ENCODE measurements around the gene RAPGEF4. TPM values are rescaled to one million over a fixed set of nuclear protein-coding genes. Genes with fewer than 3 reads are reported as not detected.

RAPGEF4 gene
- total RNA-seq, 1 experiment from 2014 or later: 1.4 TPM

DNA sequence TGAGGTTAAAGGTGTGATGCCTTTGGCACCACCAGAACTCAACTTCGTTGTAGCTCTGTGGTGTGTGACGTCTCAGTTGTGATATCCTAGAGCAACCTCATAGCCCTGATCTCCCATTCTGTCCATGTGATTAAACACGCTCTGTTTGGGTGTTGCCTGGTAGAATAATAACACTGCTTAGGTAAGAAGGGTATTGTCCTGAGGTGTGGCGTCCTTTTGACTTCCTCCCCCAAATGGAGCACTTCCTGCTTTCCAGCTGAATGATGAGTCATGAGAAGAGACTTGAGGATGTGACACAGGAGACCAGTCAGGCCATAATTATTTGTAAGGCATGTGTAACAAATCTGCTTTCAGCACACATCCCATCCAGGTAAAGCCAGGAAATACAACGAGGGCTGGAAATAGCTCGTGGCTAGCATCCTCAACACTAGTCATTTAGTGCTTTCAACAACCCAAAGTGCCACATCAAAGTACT, 100.7 kb downstream of the RAPGEF4 start:
- Mint-ChIP-seq H3K27ac (0 out of 7 replicates have a peak overlapping the region, but pooled peaks of 1 of the 3 experiments have one; percentile 32), H3K9me3 (no peaks in the 10 kb centered on the region), H3K4me3 (no peak overlapping the region), H3K36me3 (ENCODE audit: insufficient read depth in 1 of 3, low read depth in 3 of 3) (no peaks in the 10 kb centered on the region), H3K27me3 (ENCODE audit: low read depth) (no peaks in the 10 kb centered on the region), H3K4me1 (peaks cover 4 to 6% of the 10 kb centered on the region in 2 experiments; a peak in 3 of 4 replicates)
- Histone ChIP-seq H3K23me2 (ENCODE audit: insufficient read length, low read depth, low read length, poor library complexity, severe bottlenecking) (no peaks in the 10 kb centered on the region), H2BK120ac (ENCODE audit: low read depth, low read length, poor library complexity, severe bottlenecking) (no peak overlapping the region), H4K91ac (ENCODE audit: insufficient read length, low read depth, low read length) (no peak overlapping the region), H3K27me3 (ENCODE audit: insufficient read depth, low read length) (no peaks in the 10 kb centered on the region), H3K9me3 (ENCODE audit: control insufficient read depth, low read depth, low read length) (no peaks in the 10 kb centered on the region), H3K27ac (ENCODE audit: insufficient read length, low read depth, low read length) (no peak overlapping the region), H3K23ac (ENCODE audit: insufficient read length, low read depth, low read length) (no peak overlapping the region), H2BK15ac (ENCODE audit: low read depth, low read length) (no peak overlapping the region), H3K14ac (ENCODE audit: insufficient read depth, low read length) (no peak overlapping the region), H3K79me1 (ENCODE audit: insufficient read depth, low read depth, low read length, poor library complexity, severe bottlenecking) (no peaks in the 10 kb centered on the region), H3K18ac (ENCODE audit: insufficient read length, low read depth, low read length) (no peak overlapping the region), H2BK5ac (ENCODE audit: insufficient read length, low read length) (no peak overlapping the region), H3K56ac (ENCODE audit: insufficient read length, low read depth, low read length) (no peak overlapping the region), H3K79me2 (ENCODE audit: insufficient read depth, low read length) (0 out of 2 replicates have a peak, but pooled peaks cover 1% of the 10 kb centered on the region), H2BK12ac (ENCODE audit: insufficient read length, low read depth, low read length) (no peak overlapping the region), H3K4ac (ENCODE audit: low read depth, low read length) (no peak overlapping the region), H3T11ph (ENCODE audit: low read length) (no peak overlapping the region), H3K4me2 (ENCODE audit: insufficient read depth, insufficient read length, low read length) (no peak overlapping the region), H3K4me1 (ENCODE audit: insufficient read depth, low read length) (no peaks in the 10 kb centered on the region), H4K20me1 (ENCODE audit: control insufficient read depth, insufficient read depth, insufficient read length) (no peaks in the 10 kb centered on the region), H4K5ac (ENCODE audit: insufficient read length, low read depth, low read length) (no peak overlapping the region), H2AK5ac (ENCODE audit: insufficient read length, low read length) (no peak overlapping the region), H3K9ac (ENCODE audit: extremely low read depth, insufficient read length, low read length) (no peak overlapping the region), H2AFZ (ENCODE audit: low read length) (no peak overlapping the region), H2BK20ac (ENCODE audit: low read depth, low read length, poor library complexity, severe bottlenecking) (no peak overlapping the region), H4K8ac (replicated peaks; ENCODE audit: insufficient read length, low read depth, low read length) (no peak overlapping the region)
- TF ChIP-seq, protein P1, sequence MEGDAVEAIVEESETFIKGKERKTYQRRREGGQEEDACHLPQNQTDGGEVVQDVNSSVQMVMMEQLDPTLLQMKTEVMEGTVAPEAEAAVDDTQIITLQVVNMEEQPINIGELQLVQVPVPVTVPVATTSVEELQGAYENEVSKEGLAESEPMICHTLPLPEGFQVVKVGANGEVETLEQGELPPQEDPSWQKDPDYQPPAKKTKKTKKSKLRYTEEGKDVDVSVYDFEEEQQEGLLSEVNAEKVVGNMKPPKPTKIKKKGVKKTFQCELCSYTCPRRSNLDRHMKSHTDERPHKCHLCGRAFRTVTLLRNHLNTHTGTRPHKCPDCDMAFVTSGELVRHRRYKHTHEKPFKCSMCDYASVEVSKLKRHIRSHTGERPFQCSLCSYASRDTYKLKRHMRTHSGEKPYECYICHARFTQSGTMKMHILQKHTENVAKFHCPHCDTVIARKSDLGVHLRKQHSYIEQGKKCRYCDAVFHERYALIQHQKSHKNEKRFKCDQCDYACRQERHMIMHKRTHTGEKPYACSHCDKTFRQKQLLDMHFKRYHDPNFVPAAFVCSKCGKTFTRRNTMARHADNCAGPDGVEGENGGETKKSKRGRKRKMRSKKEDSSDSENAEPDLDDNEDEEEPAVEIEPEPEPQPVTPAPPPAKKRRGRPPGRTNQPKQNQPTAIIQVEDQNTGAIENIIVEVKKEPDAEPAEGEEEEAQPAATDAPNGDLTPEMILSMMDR (conservative IDR thresholded peaks at IDR 0.05): no peak
- no peak for DNase-seq
- no CpG with 5 or more reads among the region's 6 CpGs for WGBS (ENCODE audit: extremely low coverage, insufficient read length, low lambda C conversion rate)
